Neural cell (in vitro differentiated cells): Measurements from ENCODE around the gene ATP9B. TPM values are rescaled to one million over a fixed set of nuclear protein-coding genes. Genes with fewer than 3 reads are reported as not detected.

Experiments
- H2AFZ ChIP-seq: fragments of 200-600, 300-800 bp; sonication (generic), shearing (Covaris generic); 2 replicates; pipeline ENCODE4 v1.6.0; 2014; ENCODE audit warnings: low read depth, mild to moderate bottlenecking, antibody characterized with exemption, low read length, moderate library complexity
- H3F3A ChIP-seq: fragments of 200-600 bp; shearing (Covaris generic); 2 replicates; pipeline ENCODE4 v1.6.1; 2016; ENCODE audit warnings: mild to moderate bottlenecking, moderate library complexity, mixed read lengths, antibody characterized with exemption, low read length; ENCODE audit not compliant: insufficient read depth, poor library complexity, severe bottlenecking
- H3K27ac ChIP-seq: fragments of 200-600, 300-800 bp; sonication (generic), shearing (Covaris generic); 2 replicates; pipeline ENCODE4 v1.5.1; 2014; ENCODE audit warnings: mild to moderate bottlenecking, low read length, moderate library complexity
- H3K27me3 ChIP-seq: fragments of 300-800, 200-600 bp; sonication (generic), shearing (Covaris generic); 2 replicates; pipeline ENCODE4 v1.6.0; 2014; ENCODE audit warnings: mild to moderate bottlenecking, low read depth, low read length, moderate library complexity; ENCODE audit not compliant: insufficient read depth
- H3K36me3 ChIP-seq: fragments of 300-800, 200-600 bp; sonication (generic), shearing (Covaris generic); 2 replicates; pipeline ENCODE4 v1.5.1; 2014; ENCODE audit warnings: mild to moderate bottlenecking, antibody characterized with exemption, low read length, moderate library complexity; ENCODE audit not compliant: insufficient read depth
- H3K4me2 ChIP-seq: fragments of 300-800, 200-600 bp; sonication (generic), shearing (Covaris generic); 2 replicates; pipeline ENCODE4 v1.6.0; 2014; ENCODE audit warnings: mild to moderate bottlenecking, low read length
- H3K4me3 ChIP-seq: fragments of 300-800, 200-600 bp; sonication (generic), shearing (Covaris generic); 2 replicates; pipeline ENCODE4 v1.5.1; 2014; ENCODE audit warnings: mild to moderate bottlenecking, low read length, moderate library complexity
- H3K79me2 ChIP-seq: fragments of 200-600 bp; shearing (Covaris generic); replicated peaks from 2 replicates; pipeline ENCODE4 v1.6.0; 2014; ENCODE audit warnings: mild to moderate bottlenecking, low read length, moderate library complexity; ENCODE audit not compliant: insufficient read depth
- H3K9ac ChIP-seq: fragments of 300-800, 200-600 bp; sonication (generic), shearing (Covaris generic); 2 replicates; pipeline ENCODE4 v1.6.1; 2016; ENCODE audit warnings: mild to moderate bottlenecking, low read length, mixed read lengths
- H3K9me2 ChIP-seq: fragments of 200-600 bp; shearing (Covaris generic); 2 replicates; pipeline ENCODE4 v1.6.1; 2016; ENCODE audit warnings: mild to moderate bottlenecking, low read length, mixed read lengths; ENCODE audit not compliant: insufficient read depth
- H3K9me3 ChIP-seq: fragments of 200-600, 300-800 bp; sonication (generic), shearing (Covaris generic); 2 replicates; pipeline ENCODE4 v1.6.1; 2016; ENCODE audit warnings: mild to moderate bottlenecking, mixed run types, low read length, moderate library complexity, mixed read lengths
- H4K20me1 ChIP-seq: fragments of 200-600 bp; shearing (Covaris generic); 2 replicates; pipeline ENCODE4 v1.6.1; 2016; ENCODE audit warnings: mild to moderate bottlenecking, mixed run types; ENCODE audit not compliant: insufficient read depth
- CTCF ChIP-seq: fragments of 450-650 bp; IDR thresholded peaks from 2 replicates; pipeline ENCODE4 v1.5.1; 2014; ENCODE audit warnings: antibody characterized with exemption, mild to moderate bottlenecking, moderate library complexity; ENCODE audit not compliant: poor library complexity, severe bottlenecking
- EP300 ChIP-seq: fragments of 450-650 bp; conservative IDR thresholded peaks from 2 replicates; pipeline ENCODE4 v1.6.1; 2014; ENCODE audit warnings: antibody characterized with exemption, mild to moderate bottlenecking, moderate library complexity; ENCODE audit not compliant: poor library complexity, severe bottlenecking
- EZH2 ChIP-seq: fragments of 200-600, 300-800 bp; shearing (Covaris generic), sonication (generic); IDR thresholded peaks from 2 replicates; pipeline ENCODE4 v1.6.1; 2014; ENCODE audit warnings: antibody characterized with exemption, low read length, borderline replicate concordance, mild to moderate bottlenecking; ENCODE audit not compliant: insufficient read depth, poor library complexity, severe bottlenecking
- MXI1 ChIP-seq: fragments of 450-650 bp; conservative IDR thresholded peaks from 2 replicates; pipeline ENCODE4 v1.6.1; 2014; ENCODE audit warnings: antibody characterized with exemption, mild to moderate bottlenecking; ENCODE audit not compliant: poor library complexity, severe bottlenecking
- POLR2AphosphoS5 ChIP-seq: IDR thresholded peaks from 2 replicates; pipeline ENCODE4 v1.6.1; 2012
- RAD21 ChIP-seq: fragments of 450-650 bp; conservative IDR thresholded peaks from 2 replicates; pipeline ENCODE4 v1.6.1; 2014; ENCODE audit warnings: antibody characterized with exemption, mild to moderate bottlenecking, moderate library complexity
- REST ChIP-seq: IDR thresholded peaks from 2 replicates; pipeline ENCODE4 v1.6.1; 2012; ENCODE audit warnings: borderline replicate concordance
- SMC3 ChIP-seq: fragments of 450-650 bp; conservative IDR thresholded peaks from 2 replicates; pipeline ENCODE4 v1.6.1; 2014; ENCODE audit warnings: antibody characterized with exemption, mild to moderate bottlenecking, moderate library complexity; ENCODE audit not compliant: poor library complexity
- TAF1 ChIP-seq: IDR thresholded peaks from 2 replicates; pipeline ENCODE4 v1.6.1; 2012; ENCODE audit warnings: low read depth
- polyA minus RNA-seq: library from RNA; depleted of rRNA, polyadenylated mRNA; stranded (reverse); fragments of >200 nt; gene quantifications from 2 replicates; pipeline ENCODE4 v1.2.3, GENCODE V29; 2014
- polyA plus RNA-seq: library from polyadenylated mRNA; depleted of rRNA; stranded (reverse); fragments of >200 nt; gene quantifications from 2 replicates; pipeline ENCODE4 v1.2.3, GENCODE V29; 2014

Gene ATP9B
- 11.6 and 15.4 TPM in 2 replicates for polyA plus RNA-seq
- 53.6 and 64.8 TPM in 2 replicates for polyA minus RNA-seq

- Histone ChIP-seq H3K27ac (peak within 1 kb of the TSS; percentile 48), H3K36me3 (no peaks in the 10 kb centered on the region), H2AFZ (peak within 1 kb of the TSS; percentile 58), H3K4me3 (peak within 1 kb of the TSS; percentile 79), H3F3A (no peaks in the 10 kb centered on the region), H3K27me3 (no peaks in the 10 kb centered on the region), H3K9ac (peak within 1 kb of the TSS; percentile 71), H3K79me2 (peaks cover 18% of the 10 kb centered on the region), H3K4me2 (peak within 1 kb of the TSS; percentile 74), H3K9me3 (no peaks in the 10 kb centered on the region), H3K9me2 (no peaks in the 10 kb centered on the region), H4K20me1 (no peaks in the 10 kb centered on the region)
- TF ChIP-seq SMC3 (no peak), POLR2AphosphoS5 (peak; percentile 61), TAF1 (peak; percentile 25), MXI1 (peak; percentile 84), EP300 (peak; percentile 67), REST (no peak), RAD21 (peak; percentile 49), CTCF (peak; percentile 38), EZH2 (no peak)
Measured at GRCh38 chr18:79068937-79069716, at the start of gene ATP9B. Gene ATP9B, plus strand, starts transcription at chr18:79069394. Its CDS starts 17 bp downstream, at chr18:79069411.

GRCh38 chr18:79019881-79020280 is 49.3 kb upstream of the ATP9B start:
- no peaks in the 10 kb centered on the region for H3F3A ChIP-seq
- H3K4me2 ChIP-seq, result no peak overlapping the region
- H3K27me3 ChIP-seq, result no peaks in the 10 kb centered on the region
- TF ChIP-seq REST, result no peak
- TF ChIP-seq EZH2, result no peak
- TF ChIP-seq MXI1, result no peak
- no peak for TF ChIP-seq SMC3
- no peak for TF ChIP-seq POLR2AphosphoS5
- TF ChIP-seq RAD21, result no peak
- TF ChIP-seq EP300, result no peak
- TF ChIP-seq TAF1, result no peak
- no peak for TF ChIP-seq CTCF
- H3K9ac ChIP-seq, result no peak overlapping the region
- H3K27ac ChIP-seq, result no peak overlapping the region
- no peaks in the 10 kb centered on the region for H3K79me2 ChIP-seq
- no peak overlapping the region for H3K4me3 ChIP-seq
- no peaks in the 10 kb centered on the region for H3K9me3 ChIP-seq
- H2AFZ ChIP-seq, result no peak overlapping the region
- no peaks in the 10 kb centered on the region for H3K36me3 ChIP-seq
- H3K9me2 ChIP-seq, result no peaks in the 10 kb centered on the region
- no peaks in the 10 kb centered on the region for H4K20me1 ChIP-seq
